ENCODE data around the gene ANKRD33B.

Gene ANKRD33B

DNA sequence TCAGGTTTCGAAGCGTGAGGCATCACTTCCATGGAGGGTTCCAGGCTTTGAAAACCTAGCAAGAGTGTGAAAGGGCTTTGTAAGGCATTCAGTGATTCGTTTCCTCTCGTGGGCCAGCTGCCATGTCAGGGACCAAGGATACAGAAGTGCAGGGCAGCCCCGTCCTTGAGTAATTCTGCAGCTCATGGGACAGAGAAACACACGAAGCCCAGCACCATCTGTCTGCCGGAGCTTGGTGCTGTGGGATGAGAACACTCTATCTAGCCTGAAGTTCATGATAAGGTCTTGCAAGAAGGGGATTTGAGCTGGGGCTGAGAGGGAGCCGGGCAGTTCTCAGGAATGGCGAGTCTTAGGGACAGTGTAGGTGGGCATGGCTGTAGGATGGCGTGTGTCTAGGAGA is 55.8 kb downstream of the ANKRD33B start:
- DNase-seq (ENCODE audit: insufficient read length) (no peak), FAIRE-seq (no peak)
- TF ChIP-seq TAF1 (IDR thresholded peaks at IDR 0.05; ENCODE audit: borderline replicate concordance, low read depth, low read length) (no peak), POLR2A (IDR thresholded peaks at IDR 0.05; ENCODE audit: low read depth, low read length) (no peak), POLR2AphosphoS5 (IDR thresholded peaks at IDR 0.05; ENCODE audit: low read depth, low read length) (no peak)

DNA sequence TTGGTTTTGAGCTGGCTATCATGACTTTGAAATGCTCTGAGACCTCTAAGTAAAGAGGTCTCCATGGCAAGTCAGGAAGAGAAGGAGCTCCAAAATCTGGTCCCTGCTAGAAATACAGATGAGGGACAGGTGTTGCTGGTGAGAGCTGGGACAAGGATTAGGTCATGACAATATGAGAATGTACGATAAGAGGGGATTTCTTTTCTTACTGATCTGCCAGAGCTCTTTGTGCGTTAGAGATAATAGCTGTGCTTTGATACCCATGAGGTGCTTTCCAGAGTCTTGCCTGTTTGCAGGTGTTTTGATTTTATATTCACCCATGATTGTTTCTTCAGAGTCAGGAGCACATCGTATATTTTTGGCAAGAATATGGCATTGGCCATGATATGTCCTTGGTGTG is 56.5 kb downstream of the ANKRD33B start:
- DNase-seq (ENCODE audit: insufficient read length) (no peak), FAIRE-seq (no peak)
- TF ChIP-seq POLR2A (IDR thresholded peaks at IDR 0.05; ENCODE audit: low read depth, low read length) (no peak), POLR2AphosphoS5 (IDR thresholded peaks at IDR 0.05; ENCODE audit: low read depth, low read length) (no peak), TAF1 (IDR thresholded peaks at IDR 0.05; ENCODE audit: borderline replicate concordance, low read depth, low read length) (no peak)

DNA sequence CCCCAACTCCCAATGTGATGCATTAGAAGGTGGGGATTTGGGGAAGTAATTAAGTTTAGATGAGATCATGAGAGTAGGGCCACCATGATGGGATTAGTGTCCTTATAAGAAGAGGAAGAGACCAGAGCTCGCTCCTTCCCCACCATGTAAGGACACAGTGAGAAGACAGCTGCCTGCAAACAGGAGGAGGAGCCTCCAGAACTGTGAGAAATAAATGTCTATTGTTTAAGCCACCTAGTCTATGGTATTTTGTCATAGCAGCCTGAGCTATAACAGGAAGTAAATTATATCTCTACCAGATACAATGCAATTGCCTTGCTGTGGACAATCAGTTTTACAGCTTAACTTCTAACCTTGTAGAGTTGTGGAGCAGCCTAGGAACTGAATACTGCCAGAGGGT is 58.0 kb downstream of the ANKRD33B start:
- FAIRE-seq (peak; percentile 33), DNase-seq (ENCODE audit: insufficient read length) (no peak)
- no peak for TF ChIP-seq POLR2AphosphoS5 (IDR thresholded peaks at IDR 0.05; ENCODE audit: low read depth, low read length)
- TF ChIP-seq TAF1 (IDR thresholded peaks at IDR 0.05; ENCODE audit: borderline replicate concordance, low read depth, low read length): no peak
- TF ChIP-seq POLR2A (IDR thresholded peaks at IDR 0.05; ENCODE audit: low read depth, low read length): no peak

DNA sequence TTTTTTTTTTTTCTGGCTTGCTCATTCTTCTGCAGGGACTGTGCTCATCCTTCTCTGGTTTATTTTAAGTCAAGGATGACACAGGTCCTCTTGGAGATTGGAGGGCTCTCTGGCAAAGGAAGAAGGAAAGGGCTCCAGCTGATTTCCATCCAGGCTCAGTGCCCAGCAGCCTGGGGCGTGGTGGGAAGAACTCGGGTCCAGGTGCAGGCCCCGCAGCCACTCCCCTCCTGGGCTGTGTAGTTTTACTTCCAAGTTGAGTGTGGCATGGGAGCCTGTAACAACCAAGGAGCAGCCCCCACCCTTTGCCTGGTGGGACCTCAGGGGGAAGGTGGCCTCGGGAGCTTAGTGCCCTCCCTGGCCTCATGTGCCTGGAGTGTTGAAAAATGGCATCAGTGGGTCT is 58.9 kb downstream of the ANKRD33B start:
- no peak for TF ChIP-seq POLR2A (IDR thresholded peaks at IDR 0.05; ENCODE audit: low read depth, low read length)
- no peak for TF ChIP-seq POLR2AphosphoS5 (IDR thresholded peaks at IDR 0.05; ENCODE audit: low read depth, low read length)
- TF ChIP-seq TAF1 (IDR thresholded peaks at IDR 0.05; ENCODE audit: borderline replicate concordance, low read depth, low read length): no peak
- DNase-seq (ENCODE audit: insufficient read length) (no peak), FAIRE-seq (no peak)

DNA sequence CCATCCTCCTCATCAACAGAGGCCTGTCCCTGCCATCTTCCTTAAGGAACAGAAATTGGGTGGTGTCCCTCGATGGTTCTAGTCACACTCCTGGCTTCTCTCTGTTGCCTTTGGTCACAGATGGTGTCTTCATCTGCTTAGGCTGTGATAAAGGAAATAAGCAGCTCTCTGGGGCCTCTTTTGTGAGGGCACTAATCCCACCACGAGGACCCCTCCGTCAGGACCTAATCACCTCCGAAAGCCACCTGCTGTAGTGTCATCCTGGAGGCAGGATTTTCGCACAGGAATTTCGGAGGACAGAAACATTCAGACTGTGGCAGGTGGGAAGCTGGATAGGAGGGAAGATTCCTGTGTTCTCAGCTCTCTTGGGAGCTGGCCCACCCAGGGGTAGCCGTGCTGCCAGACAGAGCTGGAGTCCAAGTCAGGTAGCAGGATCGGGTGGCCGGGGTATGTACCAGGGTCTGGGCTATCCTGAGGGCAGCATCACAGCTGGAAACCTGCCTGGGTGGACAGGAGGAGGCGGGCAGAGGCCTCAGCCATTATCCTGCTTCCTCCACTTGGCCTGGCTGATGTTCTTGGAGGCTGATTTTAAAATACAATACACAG is 59.5 kb downstream of the ANKRD33B start:
- FAIRE-seq (no peak), DNase-seq (ENCODE audit: insufficient read length) (no peak)
- TF ChIP-seq TAF1 (IDR thresholded peaks at IDR 0.05; ENCODE audit: borderline replicate concordance, low read depth, low read length) (no peak), POLR2A (IDR thresholded peaks at IDR 0.05; ENCODE audit: low read depth, low read length) (no peak), POLR2AphosphoS5 (IDR thresholded peaks at IDR 0.05; ENCODE audit: low read depth, low read length) (no peak; the same call in 1 of the 2 replicates)

DNA sequence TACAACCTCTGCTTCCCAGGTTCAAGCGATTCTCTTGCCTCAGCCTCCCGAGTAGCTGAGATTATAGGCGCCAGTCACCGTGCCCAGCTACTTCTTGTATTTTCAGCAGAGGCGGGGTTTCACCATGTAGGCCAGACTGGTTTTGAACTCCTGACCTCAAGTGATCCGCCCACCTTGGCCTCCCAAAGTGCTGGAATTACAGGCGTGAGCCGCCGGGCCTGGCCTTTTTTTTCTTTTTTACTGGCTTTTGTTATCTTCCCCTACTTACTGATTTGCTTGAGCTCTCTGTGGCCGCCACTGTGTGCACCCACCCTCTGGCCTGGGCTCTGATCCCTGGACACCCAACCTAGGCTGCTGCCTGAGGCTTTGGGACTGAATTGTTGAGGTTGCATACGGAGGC is 60.3 kb downstream of the ANKRD33B start:
- DNase-seq (ENCODE audit: insufficient read length): no peak
- no peak for FAIRE-seq

DNA sequence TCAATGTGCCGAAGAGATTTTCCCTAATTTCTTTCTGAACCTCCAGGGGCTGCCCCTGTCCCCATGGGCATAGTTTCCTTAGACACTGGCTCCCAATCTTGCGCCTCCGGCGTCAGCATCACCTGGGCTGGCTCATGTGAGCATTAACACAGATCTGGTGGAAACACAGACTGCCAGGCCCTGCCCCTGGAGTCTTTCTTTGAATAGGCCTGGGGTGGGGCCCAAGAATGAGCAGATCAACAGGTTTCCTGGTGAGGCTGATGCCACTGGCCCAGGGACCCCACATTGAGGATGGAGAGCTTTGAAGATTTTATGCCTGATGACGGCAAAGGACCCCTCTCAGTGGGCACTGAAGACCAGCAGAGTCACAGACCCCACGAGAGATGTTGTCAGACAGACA is 60.8 kb downstream of the ANKRD33B start:
- DNase-seq (ENCODE audit: insufficient read length) (no peak), FAIRE-seq (no peak)
- TF ChIP-seq POLR2A (IDR thresholded peaks at IDR 0.05; ENCODE audit: low read depth, low read length) (no peak), POLR2AphosphoS5 (IDR thresholded peaks at IDR 0.05; ENCODE audit: low read depth, low read length) (no peak)

More for the DNA sequence above, 60.3 kb downstream of the ANKRD33B start:
- TF ChIP-seq TAF1 (IDR thresholded peaks at IDR 0.05; ENCODE audit: borderline replicate concordance, low read depth, low read length): no peak
- no peak for TF ChIP-seq POLR2AphosphoS5 (IDR thresholded peaks at IDR 0.05; ENCODE audit: low read depth, low read length)
- TF ChIP-seq POLR2A (IDR thresholded peaks at IDR 0.05; ENCODE audit: low read depth, low read length): no peak

DNA sequence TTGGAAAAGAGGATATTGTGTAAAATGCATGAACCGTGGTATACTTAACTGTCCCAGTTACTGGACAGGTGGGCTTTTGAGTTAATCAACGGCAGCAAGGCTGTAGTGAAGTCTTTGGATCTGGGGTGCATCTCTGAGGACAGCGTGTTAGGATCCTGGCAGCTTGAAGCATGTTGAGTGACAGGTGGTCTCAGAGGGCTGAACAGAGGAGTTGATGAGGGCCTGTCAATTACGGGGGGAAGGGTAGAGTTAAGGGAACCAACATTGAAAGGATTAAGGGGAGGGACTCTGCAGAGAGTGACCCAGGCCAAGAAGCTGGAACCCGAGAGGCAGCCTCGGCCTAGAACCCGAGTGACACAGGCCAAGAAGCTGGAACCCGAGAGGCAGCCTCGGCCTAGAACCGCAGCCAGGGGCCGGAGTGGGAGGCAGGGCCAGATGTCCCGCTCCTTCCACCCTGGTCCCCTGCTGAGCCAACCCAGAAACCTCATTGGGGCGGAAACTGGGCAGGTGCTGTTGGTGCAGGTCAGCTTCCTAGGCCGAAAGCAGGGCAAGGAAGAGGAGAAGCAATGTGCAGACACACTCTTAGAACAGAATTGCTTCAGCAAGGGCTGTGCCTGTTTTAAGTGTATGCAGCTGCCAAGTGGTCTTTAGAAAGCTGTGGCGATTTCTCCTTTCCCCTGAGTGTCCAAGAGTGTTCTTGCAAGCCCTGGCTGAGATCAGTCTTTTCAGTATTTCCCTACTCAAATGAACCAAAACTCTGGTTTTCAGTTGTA is 62.0 kb downstream of the ANKRD33B start:
- TF ChIP-seq POLR2AphosphoS5 (IDR thresholded peaks at IDR 0.05; ENCODE audit: low read depth, low read length): no peak
- no peak; the same call in 1 of the 2 replicates for TF ChIP-seq POLR2A (IDR thresholded peaks at IDR 0.05; ENCODE audit: low read depth, low read length)
- TF ChIP-seq TAF1 (IDR thresholded peaks at IDR 0.05; ENCODE audit: borderline replicate concordance, low read depth, low read length): no peak
- DNase-seq (ENCODE audit: insufficient read length) (no peak), FAIRE-seq (no peak)

DNA sequence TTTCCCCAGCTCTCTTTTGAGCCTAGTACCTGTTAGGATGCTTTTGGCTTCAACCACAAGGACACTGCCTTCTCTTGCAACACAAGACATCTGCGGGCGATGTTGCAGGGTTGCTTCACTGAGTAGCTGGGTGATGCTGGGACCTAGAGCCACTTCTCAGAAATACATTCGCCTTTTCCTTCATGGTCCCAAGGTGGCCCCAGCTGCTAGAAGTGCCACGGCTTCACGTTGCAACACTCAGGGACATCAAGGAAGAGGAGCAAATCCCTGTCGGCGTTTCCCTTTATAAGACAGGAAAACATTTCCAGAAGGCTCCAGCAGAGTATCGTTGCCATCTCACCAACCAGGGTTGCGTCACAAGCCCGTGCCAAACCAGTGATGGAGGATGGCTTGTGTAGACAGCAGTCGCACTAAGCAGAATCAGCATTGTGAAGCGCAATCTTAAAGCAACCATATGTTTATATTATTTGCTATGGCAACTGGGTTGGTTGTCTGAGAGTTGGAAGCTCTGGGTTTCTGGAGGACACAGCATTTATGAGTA is 62.7 kb downstream of the ANKRD33B start:
- no peak for FAIRE-seq
- DNase-seq (ENCODE audit: insufficient read length): no peak
- TF ChIP-seq TAF1 (IDR thresholded peaks at IDR 0.05; ENCODE audit: borderline replicate concordance, low read depth, low read length) (no peak), POLR2AphosphoS5 (IDR thresholded peaks at IDR 0.05; ENCODE audit: low read depth, low read length) (0 out of 2 replicates have a peak, but pooled peaks have one; percentile 1), POLR2A (IDR thresholded peaks at IDR 0.05; ENCODE audit: low read depth, low read length) (peak; percentile 34; the same call in 1 of the 2 replicates)

DNA sequence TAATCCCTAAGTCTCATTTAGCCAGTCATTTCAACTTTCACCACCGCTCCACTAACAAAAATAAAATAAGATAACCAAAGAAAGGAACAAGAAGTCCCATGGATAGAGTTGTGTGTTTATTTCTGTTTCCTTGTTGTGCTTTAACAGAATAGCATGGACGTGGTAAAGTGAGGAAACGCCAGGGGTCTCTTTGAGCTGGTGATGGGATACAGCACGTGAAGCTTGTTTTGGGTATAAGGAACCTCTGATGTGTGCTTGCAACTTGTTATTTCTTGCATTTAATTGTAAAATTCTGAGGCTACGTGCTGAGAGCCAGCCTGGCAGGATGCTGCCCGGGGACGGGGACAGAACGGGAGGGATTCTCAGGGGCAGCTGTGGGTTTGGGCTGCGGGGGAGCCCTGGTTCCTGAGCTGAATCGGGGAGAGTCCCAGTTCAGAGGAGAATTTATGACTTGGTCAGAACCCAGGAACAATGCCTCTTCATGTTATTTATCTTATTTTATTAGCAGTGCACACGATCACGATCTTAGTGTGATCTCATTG is 63.4 kb downstream of the ANKRD33B start:
- no peak for DNase-seq (ENCODE audit: insufficient read length)
- TF ChIP-seq POLR2A (IDR thresholded peaks at IDR 0.05; ENCODE audit: low read depth, low read length) (0 out of 2 replicates have a peak, but pooled peaks have one; percentile 2), TAF1 (IDR thresholded peaks at IDR 0.05; ENCODE audit: borderline replicate concordance, low read depth, low read length) (no peak), POLR2AphosphoS5 (IDR thresholded peaks at IDR 0.05; ENCODE audit: low read depth, low read length) (peak; percentile 13; the same call in 1 of the 2 replicates)

DNA sequence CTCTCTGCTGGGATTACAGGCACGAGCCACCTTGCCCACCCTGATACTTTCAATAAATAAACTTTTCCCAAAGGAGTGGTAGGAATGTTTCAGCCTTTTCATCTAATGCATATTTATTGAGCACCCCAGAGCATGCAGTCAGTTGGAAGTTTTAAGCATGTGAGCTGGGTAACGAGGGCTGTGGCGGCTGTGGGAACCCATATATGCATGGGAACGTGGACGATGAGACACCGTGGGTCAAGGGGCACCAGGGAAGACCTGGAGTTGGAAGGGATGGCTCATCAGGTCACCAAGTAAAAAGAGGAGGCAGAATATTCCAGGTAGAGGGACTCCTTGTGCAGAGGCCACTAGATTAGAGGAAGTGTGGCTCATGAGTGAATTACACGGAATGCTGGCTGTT is 64.7 kb downstream of the ANKRD33B start:
- TF ChIP-seq POLR2A (IDR thresholded peaks at IDR 0.05; ENCODE audit: low read depth, low read length) (no peak), TAF1 (IDR thresholded peaks at IDR 0.05; ENCODE audit: borderline replicate concordance, low read depth, low read length) (no peak), POLR2AphosphoS5 (IDR thresholded peaks at IDR 0.05; ENCODE audit: low read depth, low read length) (no peak; the same call in 1 of the 2 replicates)
- FAIRE-seq: no peak
- DNase-seq (ENCODE audit: insufficient read length): no peak

More for the DNA sequence above, 63.4 kb downstream of the ANKRD33B start:
- peak; percentile 57 for FAIRE-seq
